ENCODE measurements around the gene HSFX3.
"Not testable (repeated sequence)": the region's sequence is repeated elsewhere in the genome, so short reads cannot be mapped to it uniquely, and the experiment has no call there.

HSFX3 gene

DNA sequence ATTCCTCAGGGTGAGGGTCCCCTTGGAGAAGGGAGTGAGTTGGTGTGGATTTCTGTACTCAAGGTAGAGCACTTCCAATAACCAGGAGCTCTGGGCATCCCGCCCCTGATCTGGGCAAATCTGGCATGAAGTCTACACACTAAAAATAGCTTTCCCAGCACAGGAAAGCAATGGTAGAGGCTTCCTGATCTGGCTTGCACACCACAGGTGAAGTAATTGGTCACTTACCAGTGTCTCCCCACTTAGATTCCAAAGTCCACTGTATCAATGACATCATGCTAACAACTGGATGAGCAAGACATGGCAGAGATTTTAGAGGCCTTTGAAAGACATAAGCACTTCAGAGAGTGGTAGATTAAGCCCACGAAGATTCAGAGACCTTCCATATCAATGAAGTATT is 26.8 kb downstream of the HSFX3 start:
- H2AFZ ChIP-seq (ENCODE audit: low read depth), result no peak overlapping the region
- H3K4me2 ChIP-seq, result no peak overlapping the region
- no peak overlapping the region for H3K27ac ChIP-seq
- no peak overlapping the region for H3K9ac ChIP-seq
- H3K4me1 ChIP-seq (ENCODE audit: low read depth, poor library complexity, severe bottlenecking), result peaks cover 23% of the 10 kb centered on the region
- no peaks in the 10 kb centered on the region for H4K20me1 ChIP-seq (ENCODE audit: insufficient read depth)
- no peaks in the 10 kb centered on the region for H3K27me3 ChIP-seq (ENCODE audit: insufficient read depth, low read depth)
- H3K4me3 ChIP-seq (IDR thresholded peaks at IDR 0.05; ENCODE audit: insufficient read depth, low read depth, low read length), result no peak overlapping the region
- TF ChIP-seq, protein P1, sequence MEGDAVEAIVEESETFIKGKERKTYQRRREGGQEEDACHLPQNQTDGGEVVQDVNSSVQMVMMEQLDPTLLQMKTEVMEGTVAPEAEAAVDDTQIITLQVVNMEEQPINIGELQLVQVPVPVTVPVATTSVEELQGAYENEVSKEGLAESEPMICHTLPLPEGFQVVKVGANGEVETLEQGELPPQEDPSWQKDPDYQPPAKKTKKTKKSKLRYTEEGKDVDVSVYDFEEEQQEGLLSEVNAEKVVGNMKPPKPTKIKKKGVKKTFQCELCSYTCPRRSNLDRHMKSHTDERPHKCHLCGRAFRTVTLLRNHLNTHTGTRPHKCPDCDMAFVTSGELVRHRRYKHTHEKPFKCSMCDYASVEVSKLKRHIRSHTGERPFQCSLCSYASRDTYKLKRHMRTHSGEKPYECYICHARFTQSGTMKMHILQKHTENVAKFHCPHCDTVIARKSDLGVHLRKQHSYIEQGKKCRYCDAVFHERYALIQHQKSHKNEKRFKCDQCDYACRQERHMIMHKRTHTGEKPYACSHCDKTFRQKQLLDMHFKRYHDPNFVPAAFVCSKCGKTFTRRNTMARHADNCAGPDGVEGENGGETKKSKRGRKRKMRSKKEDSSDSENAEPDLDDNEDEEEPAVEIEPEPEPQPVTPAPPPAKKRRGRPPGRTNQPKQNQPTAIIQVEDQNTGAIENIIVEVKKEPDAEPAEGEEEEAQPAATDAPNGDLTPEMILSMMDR (conservative IDR thresholded peaks at IDR 0.05; ENCODE audit: low read depth, low read length), result no peak
- H3K36me3 ChIP-seq (ENCODE audit: insufficient read depth), result no peaks in the 10 kb centered on the region
- no peaks in the 10 kb centered on the region for H3K79me2 ChIP-seq (ENCODE audit: insufficient read depth, low read depth)

DNA sequence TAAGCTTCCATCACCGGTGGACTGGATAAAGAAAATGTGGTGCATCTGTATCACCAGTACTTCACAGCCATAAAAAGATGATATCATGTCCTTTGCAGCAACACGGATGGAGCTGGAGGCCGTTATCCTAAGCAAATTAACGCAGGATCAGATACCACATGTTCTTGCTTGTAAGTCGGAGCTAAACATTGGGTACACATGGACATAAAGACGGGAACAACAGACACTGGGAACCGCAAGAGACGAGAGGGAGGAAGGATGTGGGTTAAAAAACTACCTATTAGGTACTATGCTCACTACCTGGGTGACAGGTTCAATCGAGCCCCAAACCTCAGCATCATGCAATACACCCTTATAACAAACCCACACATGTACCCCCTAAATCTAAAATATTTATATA is 28.3 kb downstream of the HSFX3 start:
- H3K4me2 ChIP-seq, result no peak overlapping the region
- H3K4me3 ChIP-seq (IDR thresholded peaks at IDR 0.05; ENCODE audit: insufficient read depth, low read depth, low read length), result no peak overlapping the region
- H2AFZ ChIP-seq (ENCODE audit: low read depth), result no peak overlapping the region
- no peaks in the 10 kb centered on the region for H3K27me3 ChIP-seq (ENCODE audit: insufficient read depth, low read depth)
- H4K20me1 ChIP-seq (ENCODE audit: insufficient read depth), result no peaks in the 10 kb centered on the region
- H3K4me1 ChIP-seq (ENCODE audit: low read depth, poor library complexity, severe bottlenecking), result peaks cover 30% of the 10 kb centered on the region
- no peak overlapping the region for H3K9ac ChIP-seq
- H3K79me2 ChIP-seq (ENCODE audit: insufficient read depth, low read depth), result no peaks in the 10 kb centered on the region
- TF ChIP-seq, protein P1 (conservative IDR thresholded peaks at IDR 0.05; ENCODE audit: low read depth, low read length), result no peak
- H3K36me3 ChIP-seq (ENCODE audit: insufficient read depth), result no peaks in the 10 kb centered on the region
- H3K27ac ChIP-seq, result no peak overlapping the region

DNA sequence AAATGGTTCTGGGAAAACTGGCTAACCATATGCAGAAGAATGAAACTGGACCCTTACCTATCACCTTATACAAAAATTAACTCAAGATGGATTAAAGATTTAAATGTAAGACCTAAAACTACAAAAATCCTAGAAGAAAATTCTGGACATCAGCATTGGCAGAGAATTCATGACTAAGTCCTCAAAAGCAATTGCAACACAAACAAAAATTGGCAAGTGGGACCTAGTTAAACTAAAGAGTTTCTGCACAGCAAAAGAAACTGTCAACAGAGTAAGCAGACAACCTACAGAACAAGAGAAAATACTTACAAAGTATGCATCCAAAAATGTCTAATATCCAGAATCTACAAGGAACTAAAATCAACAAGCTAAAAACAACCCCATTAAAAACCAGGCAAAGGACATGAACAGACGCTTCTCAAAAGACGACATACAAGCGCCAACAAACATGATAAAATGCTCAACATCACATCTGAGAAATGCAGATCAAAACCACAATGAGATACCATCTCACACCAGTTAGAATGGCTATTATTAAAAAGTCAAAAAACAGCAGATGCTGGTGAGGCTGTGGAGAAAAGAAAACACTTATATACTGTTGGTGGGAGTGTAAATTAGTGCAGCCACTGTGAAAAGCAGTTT is 29.0 kb downstream of the HSFX3 start:
- peaks cover 23% of the 10 kb centered on the region for H3K4me1 ChIP-seq (ENCODE audit: low read depth, poor library complexity, severe bottlenecking)
- not testable (repeated sequence) for H3K27ac ChIP-seq; H2AFZ ChIP-seq (ENCODE audit: low read depth); H4K20me1 ChIP-seq (ENCODE audit: insufficient read depth); H3K4me2 ChIP-seq; H3K79me2 ChIP-seq (ENCODE audit: insufficient read depth, low read depth); H3K9ac ChIP-seq; H3K36me3 ChIP-seq (ENCODE audit: insufficient read depth); H3K4me3 ChIP-seq (IDR thresholded peaks at IDR 0.05; ENCODE audit: insufficient read depth, low read depth, low read length); H3K27me3 ChIP-seq (ENCODE audit: insufficient read depth, low read depth)

DNA sequence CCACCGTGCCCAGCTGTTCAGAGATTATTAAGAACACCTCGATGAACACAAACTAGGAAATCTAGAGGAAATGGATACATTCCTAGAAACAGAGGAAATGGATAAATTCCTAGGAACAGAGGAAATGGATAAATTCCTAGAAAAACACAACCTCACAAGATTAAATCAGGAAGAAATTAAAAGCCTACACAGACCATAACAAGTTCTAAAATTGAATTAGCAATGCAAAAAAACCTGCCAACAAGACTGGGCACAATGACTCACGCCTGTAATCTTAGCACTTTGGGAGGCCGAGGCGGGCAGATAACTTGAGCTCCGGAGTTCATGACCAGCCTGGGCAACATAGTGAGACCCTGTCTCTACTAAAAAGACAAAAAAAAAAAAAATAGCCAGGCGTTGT is 31.5 kb downstream of the HSFX3 start:
- Histone ChIP-seq H3K4me2 (no peak overlapping the region), H4K20me1 (ENCODE audit: insufficient read depth) (no peaks in the 10 kb centered on the region), H3K4me3 (IDR thresholded peaks at IDR 0.05; ENCODE audit: insufficient read depth, low read depth, low read length) (no peak overlapping the region), H3K27ac (no peak overlapping the region), H3K4me1 (ENCODE audit: low read depth, poor library complexity, severe bottlenecking) (peaks cover 12% of the 10 kb centered on the region), H2AFZ (ENCODE audit: low read depth) (no peak overlapping the region), H3K27me3 (ENCODE audit: insufficient read depth, low read depth) (no peaks in the 10 kb centered on the region), H3K79me2 (ENCODE audit: insufficient read depth, low read depth) (no peaks in the 10 kb centered on the region), H3K36me3 (ENCODE audit: insufficient read depth) (no peaks in the 10 kb centered on the region), H3K9ac (no peak overlapping the region)
- TF ChIP-seq, protein P1 (conservative IDR thresholded peaks at IDR 0.05; ENCODE audit: low read depth, low read length), result no peak

DNA sequence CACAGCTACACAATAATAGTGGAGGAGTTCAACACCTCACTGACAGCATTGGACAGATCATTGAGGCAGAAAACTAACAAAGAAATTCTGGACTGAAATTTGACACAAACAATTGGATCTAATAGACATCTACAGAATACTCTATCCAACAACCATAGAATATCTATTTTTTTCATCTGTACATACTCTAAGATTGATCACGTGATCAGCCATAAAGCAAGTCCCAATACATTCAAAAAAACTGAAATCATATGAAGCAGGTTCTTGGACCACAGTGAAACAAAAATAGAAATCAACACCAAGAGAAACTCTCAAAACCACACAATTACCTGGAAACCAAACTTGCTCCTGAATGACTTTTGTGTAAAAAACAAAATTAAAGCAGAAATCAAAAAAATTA is 32.4 kb downstream of the HSFX3 start:
- no peak overlapping the region for H3K4me3 ChIP-seq (IDR thresholded peaks at IDR 0.05; ENCODE audit: insufficient read depth, low read depth, low read length)
- peak overlapping the region; percentile 36; the same call in 1 of the 2 replicates for H3K4me2 ChIP-seq
- no peak overlapping the region for H3K27ac ChIP-seq
- H4K20me1 ChIP-seq (ENCODE audit: insufficient read depth), result no peaks in the 10 kb centered on the region
- no peak overlapping the region for H2AFZ ChIP-seq (ENCODE audit: low read depth)
- H3K27me3 ChIP-seq (ENCODE audit: insufficient read depth, low read depth), result no peaks in the 10 kb centered on the region
- no peaks in the 10 kb centered on the region for H3K36me3 ChIP-seq (ENCODE audit: insufficient read depth)
- H3K9ac ChIP-seq, result no peak overlapping the region
- peaks cover 21% of the 10 kb centered on the region for H3K4me1 ChIP-seq (ENCODE audit: low read depth, poor library complexity, severe bottlenecking)
- TF ChIP-seq, protein P1 (conservative IDR thresholded peaks at IDR 0.05; ENCODE audit: low read depth, low read length), result no peak
- no peaks in the 10 kb centered on the region for H3K79me2 ChIP-seq (ENCODE audit: insufficient read depth, low read depth)
